Activated CD4-positive, alpha-beta T cell treated with anti-CD3 and anti-CD28 coated beads for 24 hours (primary cell): Measurements from ENCODE around the gene TEK.
"Not testable (repeated sequence)": the region's sequence is repeated elsewhere in the genome, so short reads cannot be mapped to it uniquely, and the experiment has no call there.

ENCODE experiments used
- DNase-seq, 2 donors: peaks; one replicate each; pipeline ENCODE4 v3.0.0-alpha.2; 2020; ENCODE audit warnings: low read depth in 2 of 2

The TEK gene

DNA sequence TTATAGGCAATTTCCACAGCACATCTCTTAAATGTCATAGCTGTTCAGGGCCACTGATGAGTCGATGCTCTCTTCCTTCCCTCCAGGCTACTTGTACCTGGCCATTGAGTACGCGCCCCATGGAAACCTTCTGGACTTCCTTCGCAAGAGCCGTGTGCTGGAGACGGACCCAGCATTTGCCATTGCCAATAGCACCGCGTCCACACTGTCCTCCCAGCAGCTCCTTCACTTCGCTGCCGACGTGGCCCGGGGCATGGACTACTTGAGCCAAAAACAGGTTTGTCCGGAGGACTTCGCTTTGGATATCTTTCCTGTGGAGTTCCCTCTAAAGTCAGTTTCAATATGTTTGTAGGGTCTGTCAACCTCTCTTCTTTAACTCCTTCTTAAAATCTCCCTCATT lies 103.6 kb downstream of the TEK start:
- DNase-seq, result no peak

DNA sequence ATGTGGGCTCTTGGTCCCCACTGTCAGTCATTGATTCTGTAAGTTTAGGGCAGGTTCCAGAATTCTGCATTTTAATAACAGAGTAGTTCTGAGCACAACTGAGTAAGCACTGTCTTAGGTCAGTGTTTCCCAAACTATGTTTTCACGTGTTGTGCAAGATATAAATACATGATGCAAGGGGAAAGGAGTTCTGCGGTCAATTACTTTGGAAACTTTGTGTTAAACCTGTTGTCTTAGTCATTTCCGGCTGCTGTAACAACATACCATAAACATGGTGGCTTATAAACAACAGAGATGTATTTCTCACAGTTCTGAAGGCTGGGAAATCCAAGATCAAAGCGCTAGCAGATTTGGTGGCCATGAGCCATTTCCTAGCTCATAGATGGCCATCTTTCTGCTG lies 118.2 kb downstream of the TEK start:
- no peak for DNase-seq

- not testable (repeated sequence) for DNase-seq
Measured at GRCh38 chr9:27239648-27240047, 130.6 kb downstream of the TEK start.

- no peak for DNase-seq
Measured at GRCh38 chr9:27247756-27248155, 138.7 kb downstream of the TEK start.

- DNase-seq, result no peak
Measured at GRCh38 chr9:27248702-27249101, 139.7 kb downstream of the TEK start.

DNA sequence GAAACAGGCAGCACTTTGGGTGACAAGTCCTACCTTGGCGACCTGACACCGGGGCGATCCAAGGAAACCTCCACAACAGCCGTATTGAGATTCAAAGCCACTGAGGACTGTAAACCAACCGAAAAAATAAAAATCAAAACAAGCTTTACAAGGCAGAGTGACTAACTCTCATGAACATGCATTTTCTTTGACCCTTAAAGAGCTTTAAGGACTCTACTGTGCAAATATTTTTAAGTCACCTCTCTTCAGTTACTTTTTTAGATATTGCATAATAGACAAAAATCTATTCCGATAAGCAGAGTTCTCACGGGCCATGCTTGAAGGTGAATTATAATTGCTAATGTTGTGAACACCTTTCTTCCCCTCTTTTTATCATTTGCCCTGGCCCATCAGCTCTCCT lies 149.6 kb downstream of the TEK start:
- DNase-seq, result no peak

DNA sequence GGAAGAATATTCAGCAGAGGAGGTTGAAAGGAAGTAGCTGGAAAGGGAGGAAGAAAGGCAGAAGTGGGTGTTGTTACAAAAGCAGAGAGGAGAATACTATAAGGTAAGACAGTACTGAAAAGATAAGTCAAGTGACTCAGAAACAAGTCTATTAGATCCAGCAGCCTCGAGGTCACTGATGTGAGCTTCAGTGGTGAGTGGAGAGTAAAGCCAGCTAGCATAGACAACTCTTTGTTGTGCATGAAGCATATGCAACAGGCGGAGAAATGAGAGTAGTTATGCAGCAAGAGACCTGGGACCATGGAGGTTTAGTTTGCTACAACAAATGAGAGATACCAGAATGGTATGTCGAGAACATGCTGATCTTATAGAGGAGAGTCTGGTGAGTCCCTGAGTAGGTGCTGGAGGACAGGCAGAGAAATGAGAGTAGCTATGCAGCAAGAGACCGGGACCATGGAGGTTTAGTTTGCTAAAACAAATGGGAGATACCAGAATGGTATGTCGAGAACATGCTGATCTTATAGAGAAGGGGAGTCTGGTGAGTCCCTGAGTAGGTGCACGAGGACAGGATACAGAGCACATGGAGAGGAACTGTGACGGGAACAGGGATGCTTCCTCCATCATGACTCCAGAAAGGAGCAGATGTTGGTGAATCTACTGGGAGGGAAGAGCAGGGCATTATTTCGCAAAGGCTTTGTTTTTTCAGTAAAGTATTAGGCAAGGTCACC lies 151.9 kb downstream of the TEK start:
- no peak for DNase-seq

DNA sequence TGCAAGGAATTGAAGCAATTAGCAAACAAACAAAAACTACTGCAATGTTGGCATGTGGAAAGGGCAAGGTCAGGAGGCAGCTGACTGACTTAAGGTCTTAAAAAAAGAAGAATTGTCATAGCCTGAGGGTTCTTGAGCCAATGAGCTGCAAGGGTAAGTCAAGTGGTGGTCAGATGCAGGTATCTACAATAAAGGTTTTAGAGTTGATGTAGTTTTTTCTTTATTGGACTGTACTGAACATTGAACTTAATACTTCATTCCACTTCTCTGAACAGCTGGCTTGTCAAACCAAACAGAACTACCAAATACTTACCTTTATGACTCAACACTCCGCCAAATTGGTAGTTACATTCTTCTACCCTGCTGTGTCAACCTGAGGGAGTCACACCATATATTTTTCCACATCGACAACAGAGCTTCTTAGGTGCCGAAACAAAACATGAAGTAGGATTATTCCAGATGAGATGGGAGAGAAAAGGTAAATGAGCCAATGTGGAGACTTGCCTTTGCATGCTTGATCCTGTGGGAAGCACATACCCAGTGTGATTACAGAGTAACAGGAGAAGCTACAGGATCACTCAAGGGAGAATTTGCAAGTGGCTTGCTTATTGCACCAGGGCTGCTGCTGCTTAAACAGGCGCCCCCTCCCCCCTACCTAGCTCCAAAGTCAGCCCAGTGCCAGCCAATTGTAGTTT lies 152.6 kb downstream of the TEK start:
- no peak for DNase-seq

GRCh38 chr9:27272103-27272502 lies 163.1 kb downstream of the TEK start:
- DNase-seq, result no peak

- DNase-seq, result no peak
Measured at GRCh38 chr9:27273186-27273585, 164.2 kb downstream of the TEK start.

GRCh38 chr9:27276193-27277030 lies 167.4 kb downstream of the TEK start:
- no peak for DNase-seq

- no peak for DNase-seq
Measured at GRCh38 chr9:27278374-27278773, 169.3 kb downstream of the TEK start.

GRCh38 chr9:27279611-27280010 lies 170.6 kb downstream of the TEK start:
- DNase-seq, result no peak
